Measurements from ENCODE around the gene SORBS1.

SORBS1 gene

DNA sequence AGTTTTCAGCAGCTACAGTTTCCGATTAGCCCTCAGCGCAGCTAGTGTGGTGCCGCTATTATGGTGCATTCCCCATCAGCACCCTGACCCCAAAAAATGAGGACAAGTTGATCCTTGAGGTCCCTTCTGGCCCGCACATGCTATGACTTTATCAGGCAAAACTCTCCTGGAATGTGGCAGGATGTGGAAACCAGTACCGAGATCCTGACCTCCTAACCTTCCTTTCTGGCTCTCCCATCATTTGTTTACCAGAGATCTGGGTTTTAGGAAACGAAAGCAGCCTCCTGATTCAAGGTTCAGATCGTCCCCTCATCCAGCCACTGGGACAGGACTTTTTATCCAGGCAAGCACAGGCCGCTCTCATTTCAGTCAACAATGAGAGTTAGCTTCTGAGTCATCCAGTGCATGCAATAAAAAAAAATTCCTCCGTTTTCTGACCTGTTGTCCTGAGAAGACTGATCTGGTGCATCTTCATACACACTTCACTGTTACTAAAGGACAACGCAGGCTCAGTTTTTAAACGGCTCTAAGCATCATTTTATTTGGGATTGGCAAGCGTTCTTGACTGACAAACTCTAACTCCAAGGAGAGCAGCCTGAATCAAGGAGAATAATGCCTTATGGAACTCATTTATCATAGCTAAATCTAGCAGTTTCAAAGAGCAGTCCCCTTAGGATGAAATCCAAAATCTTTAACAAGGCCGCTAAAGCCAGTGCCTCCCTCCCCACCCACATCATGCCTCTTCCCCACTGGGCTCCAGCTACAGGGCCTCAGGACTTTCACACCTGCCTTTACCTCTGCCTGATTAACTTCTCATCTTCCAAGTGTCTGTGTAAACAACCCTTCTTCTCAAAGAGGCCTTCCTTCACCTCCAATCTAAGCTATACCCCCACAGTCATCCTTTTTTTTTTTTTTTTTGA is 287.5 kb downstream of the SORBS1 start:
- Histone ChIP-seq H3K27me3 (ENCODE audit: insufficient read depth, poor library complexity, severe bottlenecking) (no peaks in the 10 kb centered on the region), H3K4me3 (replicated peaks; ENCODE audit: insufficient read depth, low read length) (no peak overlapping the region), H3K27ac (replicated peaks) (no peak overlapping the region)
- DNase-seq (ENCODE audit: low read depth in 1 of 2, low spot score in 1 of 2), result no peak
- TF ChIP-seq, protein P1, sequence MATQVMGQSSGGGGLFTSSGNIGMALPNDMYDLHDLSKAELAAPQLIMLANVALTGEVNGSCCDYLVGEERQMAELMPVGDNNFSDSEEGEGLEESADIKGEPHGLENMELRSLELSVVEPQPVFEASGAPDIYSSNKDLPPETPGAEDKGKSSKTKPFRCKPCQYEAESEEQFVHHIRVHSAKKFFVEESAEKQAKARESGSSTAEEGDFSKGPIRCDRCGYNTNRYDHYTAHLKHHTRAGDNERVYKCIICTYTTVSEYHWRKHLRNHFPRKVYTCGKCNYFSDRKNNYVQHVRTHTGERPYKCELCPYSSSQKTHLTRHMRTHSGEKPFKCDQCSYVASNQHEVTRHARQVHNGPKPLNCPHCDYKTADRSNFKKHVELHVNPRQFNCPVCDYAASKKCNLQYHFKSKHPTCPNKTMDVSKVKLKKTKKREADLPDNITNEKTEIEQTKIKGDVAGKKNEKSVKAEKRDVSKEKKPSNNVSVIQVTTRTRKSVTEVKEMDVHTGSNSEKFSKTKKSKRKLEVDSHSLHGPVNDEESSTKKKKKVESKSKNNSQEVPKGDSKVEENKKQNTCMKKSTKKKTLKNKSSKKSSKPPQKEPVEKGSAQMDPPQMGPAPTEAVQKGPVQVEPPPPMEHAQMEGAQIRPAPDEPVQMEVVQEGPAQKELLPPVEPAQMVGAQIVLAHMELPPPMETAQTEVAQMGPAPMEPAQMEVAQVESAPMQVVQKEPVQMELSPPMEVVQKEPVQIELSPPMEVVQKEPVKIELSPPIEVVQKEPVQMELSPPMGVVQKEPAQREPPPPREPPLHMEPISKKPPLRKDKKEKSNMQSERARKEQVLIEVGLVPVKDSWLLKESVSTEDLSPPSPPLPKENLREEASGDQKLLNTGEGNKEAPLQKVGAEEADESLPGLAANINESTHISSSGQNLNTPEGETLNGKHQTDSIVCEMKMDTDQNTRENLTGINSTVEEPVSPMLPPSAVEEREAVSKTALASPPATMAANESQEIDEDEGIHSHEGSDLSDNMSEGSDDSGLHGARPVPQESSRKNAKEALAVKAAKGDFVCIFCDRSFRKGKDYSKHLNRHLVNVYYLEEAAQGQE (IDR thresholded peaks at IDR 0.05; ENCODE audit: insufficient replicate concordance, low read depth), result no peak
- TF ChIP-seq POLR2AphosphoS5 (IDR thresholded peaks at IDR 0.05; ENCODE audit: low read depth) (no peak), SPI1 (IDR thresholded peaks at IDR 0.05; ENCODE audit: borderline replicate concordance, low read depth) (no peak), GABPA (IDR thresholded peaks at IDR 0.05; ENCODE audit: low read depth) (no peak)
- TF ChIP-seq, protein P2, sequence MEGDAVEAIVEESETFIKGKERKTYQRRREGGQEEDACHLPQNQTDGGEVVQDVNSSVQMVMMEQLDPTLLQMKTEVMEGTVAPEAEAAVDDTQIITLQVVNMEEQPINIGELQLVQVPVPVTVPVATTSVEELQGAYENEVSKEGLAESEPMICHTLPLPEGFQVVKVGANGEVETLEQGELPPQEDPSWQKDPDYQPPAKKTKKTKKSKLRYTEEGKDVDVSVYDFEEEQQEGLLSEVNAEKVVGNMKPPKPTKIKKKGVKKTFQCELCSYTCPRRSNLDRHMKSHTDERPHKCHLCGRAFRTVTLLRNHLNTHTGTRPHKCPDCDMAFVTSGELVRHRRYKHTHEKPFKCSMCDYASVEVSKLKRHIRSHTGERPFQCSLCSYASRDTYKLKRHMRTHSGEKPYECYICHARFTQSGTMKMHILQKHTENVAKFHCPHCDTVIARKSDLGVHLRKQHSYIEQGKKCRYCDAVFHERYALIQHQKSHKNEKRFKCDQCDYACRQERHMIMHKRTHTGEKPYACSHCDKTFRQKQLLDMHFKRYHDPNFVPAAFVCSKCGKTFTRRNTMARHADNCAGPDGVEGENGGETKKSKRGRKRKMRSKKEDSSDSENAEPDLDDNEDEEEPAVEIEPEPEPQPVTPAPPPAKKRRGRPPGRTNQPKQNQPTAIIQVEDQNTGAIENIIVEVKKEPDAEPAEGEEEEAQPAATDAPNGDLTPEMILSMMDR (IDR thresholded peaks at IDR 0.05; ENCODE audit: insufficient read depth, low read length), result no peak

DNA sequence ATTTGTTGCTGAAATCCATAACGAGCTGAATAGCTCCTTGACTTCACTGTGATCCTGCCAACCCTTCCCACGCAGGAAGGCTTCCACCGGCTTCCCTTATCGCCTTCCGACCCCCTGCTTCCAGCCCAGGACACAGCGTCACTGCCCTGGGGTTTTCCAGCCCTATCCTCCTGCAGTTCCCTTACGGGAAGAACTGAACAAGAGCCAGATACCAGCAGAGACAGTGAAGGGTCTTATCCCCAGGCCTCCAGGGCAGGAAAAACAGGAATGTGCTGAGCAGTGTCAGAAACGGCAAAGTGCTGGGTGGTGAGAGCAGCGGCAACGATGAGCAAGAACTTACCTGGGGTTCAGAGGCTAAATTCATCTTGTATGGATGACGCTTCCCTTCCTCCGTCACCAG is 292.7 kb downstream of the SORBS1 start:
- no peaks in the 10 kb centered on the region for H3K27me3 ChIP-seq (ENCODE audit: insufficient read depth, poor library complexity, severe bottlenecking)
- no peak for DNase-seq (ENCODE audit: low read depth in 1 of 2, low spot score in 1 of 2)
- H3K27ac ChIP-seq (replicated peaks), result no peak overlapping the region
- no peak overlapping the region for H3K4me3 ChIP-seq (replicated peaks; ENCODE audit: insufficient read depth, low read length)
- TF ChIP-seq GABPA (IDR thresholded peaks at IDR 0.05; ENCODE audit: low read depth) (no peak), POLR2AphosphoS5 (IDR thresholded peaks at IDR 0.05; ENCODE audit: low read depth) (no peak), SPI1 (IDR thresholded peaks at IDR 0.05; ENCODE audit: borderline replicate concordance, low read depth) (no peak)
- TF ChIP-seq, protein P2 (IDR thresholded peaks at IDR 0.05; ENCODE audit: insufficient read depth, low read length), result no peak
- TF ChIP-seq, protein P1 (IDR thresholded peaks at IDR 0.05; ENCODE audit: insufficient replicate concordance, low read depth), result no peak

DNA sequence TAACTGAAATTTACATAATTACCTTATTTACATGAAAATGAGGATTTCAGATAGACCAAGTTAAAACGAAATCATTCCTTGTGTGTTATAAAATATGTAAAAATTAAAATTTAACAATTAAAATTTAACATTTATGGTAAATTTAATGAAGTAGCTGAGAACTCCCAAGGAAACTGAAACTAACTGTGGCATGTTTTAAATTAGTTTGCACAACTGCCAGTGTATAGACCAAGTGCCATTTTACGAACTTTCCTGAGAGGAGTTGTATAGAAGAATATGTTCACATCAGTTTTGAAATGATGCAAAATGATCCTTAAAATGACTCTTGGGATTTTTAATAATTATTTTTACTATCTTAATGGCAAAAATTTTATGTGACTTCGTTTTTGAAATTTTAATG is 293.9 kb downstream of the SORBS1 start:
- H3K27ac ChIP-seq (replicated peaks), result no peak overlapping the region
- TF ChIP-seq SPI1 (IDR thresholded peaks at IDR 0.05; ENCODE audit: borderline replicate concordance, low read depth), result no peak
- TF ChIP-seq GABPA (IDR thresholded peaks at IDR 0.05; ENCODE audit: low read depth), result no peak
- TF ChIP-seq, protein P2 (IDR thresholded peaks at IDR 0.05; ENCODE audit: insufficient read depth, low read length), result no peak
- TF ChIP-seq, protein P1 (IDR thresholded peaks at IDR 0.05; ENCODE audit: insufficient replicate concordance, low read depth), result no peak
- no peak for TF ChIP-seq POLR2AphosphoS5 (IDR thresholded peaks at IDR 0.05; ENCODE audit: low read depth)
- no peaks in the 10 kb centered on the region for H3K27me3 ChIP-seq (ENCODE audit: insufficient read depth, poor library complexity, severe bottlenecking)
- H3K4me3 ChIP-seq (replicated peaks; ENCODE audit: insufficient read depth, low read length), result no peak overlapping the region
- DNase-seq (ENCODE audit: low read depth in 1 of 2, low spot score in 1 of 2), result no peak
